ENCODE measurements around the gene ABCB6. TPM values are rescaled to one million over a fixed set of nuclear protein-coding genes. Genes with fewer than 3 reads are reported as not detected.

ABCB6 gene
- total RNA-seq, result 69.9 and 77.9 TPM in 2 replicates

DNA sequence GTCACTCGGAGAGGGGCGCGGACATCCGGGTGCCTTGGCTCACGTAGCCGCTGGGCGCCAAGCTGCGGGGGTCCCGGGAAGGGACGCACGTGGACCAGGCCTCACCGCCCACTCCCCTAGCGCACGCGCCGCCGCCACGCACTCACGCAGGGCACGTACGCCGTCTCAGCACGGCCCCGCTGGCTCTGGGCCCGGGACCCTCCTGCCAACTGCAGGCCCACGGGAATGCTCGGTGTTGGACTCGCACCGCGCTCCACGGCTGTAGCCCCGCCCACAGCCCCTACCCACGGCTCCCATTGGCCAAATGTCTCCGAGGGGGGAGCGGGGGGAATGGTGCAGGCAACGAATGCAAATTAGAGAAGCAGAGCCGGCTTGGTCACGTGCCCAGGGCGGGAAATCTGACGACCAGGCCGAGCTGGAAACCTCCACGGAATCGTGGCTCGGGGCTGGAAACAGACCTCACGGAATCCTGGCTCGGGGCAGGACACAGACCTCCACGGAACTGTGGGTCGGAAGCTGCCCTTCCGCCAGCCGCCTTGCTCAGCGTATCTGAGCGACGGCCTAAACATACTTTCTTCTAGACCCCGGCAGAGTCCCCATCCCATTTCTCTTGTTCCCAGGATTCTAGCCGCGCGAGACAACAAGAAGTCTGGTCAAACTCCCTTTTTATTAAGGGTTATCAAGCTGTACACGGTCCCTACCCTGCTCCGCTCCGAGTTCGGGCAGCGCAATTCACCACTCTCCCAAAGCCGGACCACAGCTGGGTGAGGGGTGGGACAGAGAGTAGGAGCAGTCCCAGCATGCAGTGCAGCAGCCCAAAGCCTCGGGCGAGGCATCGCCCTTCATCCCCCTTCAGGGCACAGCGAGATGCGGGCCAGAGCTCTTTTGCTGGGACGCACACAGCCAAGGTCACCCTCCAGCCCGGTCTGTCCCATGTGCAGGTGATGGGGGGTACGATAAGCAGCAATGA is at the start of gene ABCB6:
TSS of gene ABCB6 (minus strand) at position 227 of the 970 bp plus-strand sequence. CDS start 285 bp downstream, outside the sequence.

DNA sequence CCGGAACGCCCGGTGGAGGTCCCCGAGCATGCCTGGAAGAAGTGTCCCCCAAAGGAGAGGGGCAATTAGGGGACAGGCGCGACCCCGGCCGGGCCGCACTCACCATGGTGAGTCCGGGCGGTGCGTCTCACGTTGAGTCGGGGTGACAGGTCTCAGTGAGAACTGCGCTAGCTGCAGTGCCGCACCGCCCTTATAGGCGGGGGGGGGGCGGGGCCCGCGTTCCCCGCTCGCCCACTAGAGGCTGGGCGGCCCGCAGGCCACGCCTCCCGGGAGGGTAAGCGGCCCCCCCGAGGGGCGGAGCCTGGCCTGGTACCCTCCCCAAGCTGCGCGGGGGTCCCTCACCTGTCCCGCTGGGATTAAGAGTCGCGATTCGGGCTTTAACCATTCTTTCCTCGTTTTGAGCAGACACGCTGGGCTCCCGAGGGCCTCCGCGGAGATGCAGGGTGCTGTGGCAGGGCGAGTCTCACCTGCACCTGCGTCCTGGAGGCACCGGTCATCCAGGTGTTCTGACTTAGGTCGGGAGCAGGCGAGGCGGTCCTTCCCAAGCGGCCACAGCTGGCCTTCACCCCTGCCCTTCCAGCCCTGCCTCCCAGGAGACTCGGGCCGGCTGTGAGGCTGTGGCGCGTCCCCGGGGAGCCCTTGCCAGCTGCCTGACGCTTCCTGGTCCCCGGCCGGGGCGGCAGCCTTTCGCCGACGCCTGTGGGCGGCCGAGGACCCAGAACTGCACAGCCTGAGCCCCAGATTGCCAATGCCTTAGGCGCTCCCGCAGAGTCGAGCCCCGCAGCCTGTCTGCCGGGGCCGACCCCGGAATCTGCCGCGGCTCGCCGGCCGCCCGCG is 35.2 kb upstream of the ABCB6 start, which contains the start of gene TUBA4A:
TSS of gene TUBA4A (minus strand) at position 166 of the 837 bp plus-strand sequence. CDS start at position 106, 60 bp downstream.

DNA sequence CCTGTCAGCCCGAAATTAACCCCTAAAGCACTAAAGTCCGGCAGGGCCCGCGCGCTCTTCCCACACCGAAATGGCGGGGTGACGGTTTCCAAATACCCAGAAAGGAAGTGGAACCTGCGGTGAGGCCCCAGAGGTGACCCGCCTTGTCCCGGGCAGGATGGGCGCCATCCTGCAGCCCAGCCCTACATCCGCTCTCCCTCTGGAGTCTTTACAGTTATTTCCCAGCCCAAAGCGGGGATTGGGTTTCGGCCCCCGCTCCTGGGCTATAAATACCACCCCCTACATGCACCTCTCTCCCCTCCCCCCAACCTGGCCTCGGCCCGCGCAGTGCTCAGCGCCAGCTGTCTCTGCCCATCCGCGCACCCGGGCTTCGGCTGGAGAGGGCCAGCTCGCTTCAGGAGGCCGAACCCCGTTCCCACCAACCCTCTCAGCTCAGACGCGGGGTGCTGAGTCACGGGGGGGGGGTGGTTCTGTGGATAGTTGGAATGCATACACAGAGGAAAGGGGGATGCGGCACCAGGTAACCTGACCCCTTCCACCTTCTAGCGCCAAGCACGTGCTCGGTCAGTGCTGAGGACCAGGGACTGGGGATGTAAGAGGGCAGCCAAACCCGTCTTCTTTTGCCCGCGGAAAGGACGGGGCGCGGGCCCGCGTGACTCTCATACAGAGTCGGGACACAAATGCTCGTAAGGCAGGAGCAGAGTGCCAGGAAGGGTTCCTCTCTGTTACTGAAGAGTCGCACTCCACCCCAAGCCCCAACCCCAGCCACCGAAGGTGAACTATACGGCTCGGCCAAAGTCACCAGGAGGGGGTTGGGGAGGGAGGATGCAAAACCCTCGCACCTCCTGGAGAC is 34.4 kb upstream of the ABCB6 start, which contains the start of gene TUBA4B:
TSS of gene TUBA4B (plus strand) at position 344 of the 853 bp plus-strand sequence. CDS start at position 509, 165 bp downstream.

DNA sequence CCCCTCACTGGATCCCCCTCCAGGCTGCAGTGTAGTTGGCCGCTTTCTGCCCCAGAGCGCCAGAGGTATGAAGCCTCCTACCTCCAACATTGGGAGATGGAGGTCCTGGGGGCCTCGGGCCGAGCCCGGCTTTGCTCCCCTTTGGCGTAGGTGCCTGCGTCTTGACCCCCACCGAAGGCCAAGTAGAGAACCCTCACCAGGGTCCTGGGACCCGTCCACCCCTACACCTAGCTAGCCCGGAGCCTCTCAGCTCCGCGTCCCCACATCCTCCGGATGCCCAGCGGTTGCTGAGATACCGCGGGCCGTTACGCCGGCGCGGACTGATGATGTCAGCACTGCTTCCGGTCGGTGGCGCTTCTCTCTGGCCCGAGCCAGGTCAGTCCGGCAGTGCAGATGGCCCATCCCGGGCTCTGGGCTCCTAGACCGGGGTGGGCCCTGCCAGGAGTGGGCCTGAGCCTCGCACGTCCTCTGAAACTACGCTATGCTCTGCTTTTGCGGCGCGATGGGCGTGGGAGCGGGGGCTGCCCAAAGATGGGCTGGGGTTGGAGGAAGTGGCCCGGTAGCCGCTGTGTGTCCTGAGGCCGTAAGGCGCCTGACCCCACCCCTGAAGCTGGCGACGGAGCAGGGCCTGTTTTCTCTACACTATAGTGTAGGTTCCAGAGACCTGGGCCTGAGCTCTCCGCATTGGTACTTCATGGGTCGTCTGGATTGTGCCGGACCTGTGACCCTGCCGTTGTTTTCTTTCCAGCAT is 26.6 kb upstream of the ABCB6 start, which contains the start of the genes GLB1L and STK16:
TSS of gene GLB1L (minus strand) at position 297 of the 751 bp plus-strand sequence. CDS start 1,871 bp downstream, outside the sequence.
TSS of gene STK16 (plus strand) at position 332 of the 751 bp plus-strand sequence. CDS start 521 bp downstream, outside the sequence.

DNA sequence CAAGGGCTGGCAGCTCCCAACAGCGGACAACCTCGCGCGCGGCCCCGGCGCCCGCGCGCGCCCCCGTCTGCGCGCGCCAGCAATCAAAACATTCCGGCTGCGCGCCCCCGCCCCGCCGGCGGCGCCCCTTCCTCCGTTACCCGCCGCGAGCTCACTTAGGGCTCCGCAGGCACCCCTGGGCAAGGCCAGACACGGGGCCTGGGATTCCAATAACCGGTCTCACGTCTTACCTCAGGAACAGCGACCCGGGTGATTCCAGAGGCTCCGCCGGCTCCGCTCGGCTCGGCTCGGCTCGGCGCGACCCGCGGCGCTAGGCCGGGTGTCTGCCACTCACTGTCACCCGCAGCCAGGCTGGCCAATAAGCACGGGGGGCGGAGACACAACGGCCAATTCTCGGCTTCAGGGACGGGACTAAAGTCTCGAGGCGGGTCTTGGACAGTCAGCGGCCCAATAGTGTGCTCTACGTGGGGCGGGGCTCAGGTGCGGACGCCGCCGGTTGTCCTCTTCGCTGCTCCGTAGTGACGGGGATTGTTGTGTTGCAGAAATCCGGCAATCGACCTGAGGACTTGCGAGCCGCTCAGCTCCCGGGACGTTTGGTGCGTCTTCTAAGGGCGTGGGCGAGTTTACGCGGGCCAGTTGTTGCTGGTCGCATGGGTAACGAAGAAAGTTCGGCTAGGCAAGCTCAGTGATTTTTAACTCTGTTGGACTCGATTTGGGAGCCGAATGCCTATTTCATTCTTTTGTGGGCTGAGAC is 10.7 kb upstream of the ABCB6 start, which contains the start of the genes ANKZF1 and ATG9A:
TSS of gene ANKZF1 (plus strand) at position 502 of the 754 bp plus-strand sequence. CDS start 452 bp downstream, outside the sequence.
TSS of gene ATG9A (minus strand) at position 332 of the 754 bp plus-strand sequence. CDS start 1,612 bp downstream, outside the sequence.

DNA sequence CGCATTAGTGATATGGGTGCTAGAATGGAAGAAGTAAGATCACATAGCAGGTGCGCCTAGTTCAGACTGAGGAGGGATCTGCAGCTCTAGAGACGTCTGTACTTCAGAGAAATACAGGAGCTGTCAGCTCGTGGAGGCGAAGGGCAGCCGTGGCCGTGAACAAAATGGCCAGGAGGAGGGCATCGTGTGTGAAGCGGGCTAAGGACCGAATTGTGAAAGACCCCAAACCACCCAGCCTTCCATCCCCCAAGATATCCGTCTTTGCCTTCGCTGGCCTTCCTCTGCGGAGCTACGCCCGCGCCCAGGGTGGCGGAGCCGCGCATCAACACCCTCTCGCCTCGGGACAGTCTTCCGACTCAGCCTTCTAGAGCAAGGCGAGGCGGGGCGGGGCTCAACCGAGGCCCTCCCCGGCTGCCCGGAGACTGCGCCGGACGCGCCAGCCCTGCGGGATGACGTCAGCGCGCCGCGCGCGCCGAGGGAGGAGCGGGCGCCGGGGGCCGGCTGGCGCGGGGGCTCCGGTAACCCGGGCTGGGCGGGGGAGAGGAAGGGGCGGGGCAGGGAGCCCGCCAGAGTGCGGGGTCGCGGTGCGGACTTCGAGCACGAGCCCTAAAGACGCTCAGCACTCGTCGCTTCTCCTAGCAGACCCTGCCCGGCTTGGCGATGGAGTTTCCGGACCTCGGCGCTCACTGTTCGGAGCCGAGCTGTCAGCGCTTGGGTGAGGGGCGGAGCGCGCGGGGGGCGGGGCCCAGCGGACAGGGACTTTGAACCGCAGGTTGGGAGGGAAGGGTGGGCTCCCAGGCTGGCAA is 12.2 kb downstream of the ABCB6 start, which contains the start of gene ZFAND2B:
TSS of gene ZFAND2B (plus strand) at position 455 of the 806 bp plus-strand sequence. CDS start at position 661, 206 bp downstream.

DNA sequence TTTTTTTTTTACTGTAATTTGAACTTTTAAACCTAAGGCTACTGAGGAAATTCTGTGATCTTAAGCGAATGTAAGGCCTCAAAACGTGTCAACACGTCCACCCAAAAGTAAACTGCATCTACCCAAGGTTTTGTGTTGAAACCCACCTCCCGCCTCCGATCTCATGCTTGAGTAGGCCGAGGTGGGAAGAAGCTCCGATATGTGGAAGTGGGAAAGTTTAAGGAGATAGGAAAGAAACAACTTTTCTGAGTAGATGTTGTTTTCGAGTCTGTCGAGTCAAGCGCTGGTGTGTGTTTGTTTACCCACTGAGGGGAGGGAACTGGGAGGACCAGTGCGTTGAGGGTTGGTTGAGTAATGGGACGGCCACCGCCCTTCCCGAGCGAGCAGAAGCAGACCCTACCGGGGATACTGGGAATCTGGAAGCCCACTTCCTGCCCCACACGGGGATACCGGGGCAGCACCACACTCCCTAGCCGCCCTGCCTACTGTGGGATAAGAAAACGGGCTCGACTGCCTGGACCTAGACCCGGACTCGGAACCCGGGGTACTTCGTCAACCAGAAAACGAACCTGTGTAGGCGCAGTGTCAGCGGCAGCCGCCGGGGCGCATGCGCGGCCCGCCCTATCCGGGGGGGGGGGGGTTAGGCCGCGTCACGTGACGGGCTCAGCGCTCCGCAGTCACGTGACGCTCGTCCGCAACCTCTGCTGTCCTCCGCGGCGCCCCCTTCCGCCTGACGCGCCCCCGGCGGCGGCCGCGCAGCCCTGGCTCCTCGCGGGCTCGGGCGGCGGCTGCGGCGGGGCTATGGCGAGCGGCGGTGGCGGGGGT is 41.0 kb downstream of the ABCB6 start, which contains the start of gene RETREG2:
TSS of gene RETREG2 (plus strand) at position 724 of the 825 bp plus-strand sequence. CDS start at position 802, 78 bp downstream.

DNA sequence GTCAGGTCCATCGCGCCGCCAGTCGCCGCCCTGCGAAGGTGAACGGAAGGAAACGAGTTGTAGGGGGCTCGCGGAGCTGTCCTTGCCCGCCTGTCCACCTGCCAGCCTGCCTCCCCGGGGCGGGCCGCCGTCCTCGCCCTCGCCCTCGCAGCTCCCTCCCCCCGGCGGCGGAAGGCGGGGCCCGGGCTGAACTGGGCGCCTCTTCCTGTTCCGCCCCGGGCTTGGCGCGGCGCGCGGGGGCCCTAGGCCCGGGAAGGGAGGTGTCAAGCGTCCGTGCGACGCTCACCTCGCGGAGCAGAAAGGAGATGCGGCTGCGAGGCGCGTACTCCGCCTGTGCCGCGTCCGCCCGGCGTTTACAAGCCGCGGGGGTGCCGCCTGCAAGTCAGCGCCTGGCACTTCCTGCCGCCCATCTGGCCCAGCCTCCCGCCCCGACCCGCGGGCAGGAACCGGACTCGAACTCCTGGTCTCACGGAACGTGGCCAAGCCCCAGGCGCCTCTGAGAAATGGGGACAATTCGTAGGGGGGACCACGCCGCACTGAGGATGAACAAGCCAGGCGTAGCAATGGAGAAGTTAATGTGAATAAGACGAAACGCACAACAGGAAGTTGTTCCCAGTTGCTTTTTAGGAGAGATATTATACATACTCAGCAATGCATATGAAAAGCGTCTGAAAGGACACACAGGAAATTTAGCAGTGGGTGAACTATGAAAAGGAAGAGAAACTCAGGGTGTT is 41.8 kb downstream of the ABCB6 start, which contains the start of gene CNPPD1:
TSS of gene CNPPD1 (minus strand) at position 108 of the 734 bp plus-strand sequence. CDS start at position 11, 97 bp downstream.

DNA sequence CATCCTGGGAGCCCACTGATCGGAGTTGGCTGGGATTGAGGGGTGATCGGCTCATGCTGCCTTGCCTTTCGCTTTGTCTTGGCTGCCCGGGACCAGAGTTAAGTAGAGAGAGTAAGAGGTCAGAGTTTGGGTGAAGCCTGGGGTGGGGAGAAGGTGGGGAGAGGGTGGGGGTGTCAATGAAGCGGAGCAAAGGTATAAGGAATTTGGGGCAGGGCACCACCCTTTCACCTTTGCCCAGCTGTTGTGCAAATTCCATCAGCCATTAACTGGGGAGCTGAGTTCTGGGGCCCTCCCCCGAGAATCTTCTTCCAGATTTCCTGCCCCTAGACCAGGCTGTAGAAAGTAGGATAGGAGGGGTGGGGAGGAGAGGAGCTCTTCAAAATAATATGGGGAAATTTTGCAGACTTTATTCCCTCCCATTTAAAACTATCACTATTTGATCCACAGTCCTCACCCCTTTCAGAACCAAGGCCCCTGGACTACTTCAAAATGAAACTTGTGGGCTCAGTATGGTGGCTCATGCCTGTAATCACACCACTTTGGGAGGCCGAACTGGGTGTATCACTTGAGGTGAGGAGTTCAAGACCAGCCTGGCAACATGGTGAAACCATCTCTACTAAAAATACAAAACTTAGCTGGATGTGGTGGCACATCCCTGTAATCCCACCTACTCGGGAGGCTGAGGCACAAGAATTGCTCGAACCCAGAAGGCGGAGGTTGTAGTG is 48.7 kb downstream of the ABCB6 start, which contains the start of gene SLC23A3:
TSS of gene SLC23A3 (minus strand) at position 100 of the 725 bp plus-strand sequence. CDS start at position 55, 45 bp downstream.

DNA sequence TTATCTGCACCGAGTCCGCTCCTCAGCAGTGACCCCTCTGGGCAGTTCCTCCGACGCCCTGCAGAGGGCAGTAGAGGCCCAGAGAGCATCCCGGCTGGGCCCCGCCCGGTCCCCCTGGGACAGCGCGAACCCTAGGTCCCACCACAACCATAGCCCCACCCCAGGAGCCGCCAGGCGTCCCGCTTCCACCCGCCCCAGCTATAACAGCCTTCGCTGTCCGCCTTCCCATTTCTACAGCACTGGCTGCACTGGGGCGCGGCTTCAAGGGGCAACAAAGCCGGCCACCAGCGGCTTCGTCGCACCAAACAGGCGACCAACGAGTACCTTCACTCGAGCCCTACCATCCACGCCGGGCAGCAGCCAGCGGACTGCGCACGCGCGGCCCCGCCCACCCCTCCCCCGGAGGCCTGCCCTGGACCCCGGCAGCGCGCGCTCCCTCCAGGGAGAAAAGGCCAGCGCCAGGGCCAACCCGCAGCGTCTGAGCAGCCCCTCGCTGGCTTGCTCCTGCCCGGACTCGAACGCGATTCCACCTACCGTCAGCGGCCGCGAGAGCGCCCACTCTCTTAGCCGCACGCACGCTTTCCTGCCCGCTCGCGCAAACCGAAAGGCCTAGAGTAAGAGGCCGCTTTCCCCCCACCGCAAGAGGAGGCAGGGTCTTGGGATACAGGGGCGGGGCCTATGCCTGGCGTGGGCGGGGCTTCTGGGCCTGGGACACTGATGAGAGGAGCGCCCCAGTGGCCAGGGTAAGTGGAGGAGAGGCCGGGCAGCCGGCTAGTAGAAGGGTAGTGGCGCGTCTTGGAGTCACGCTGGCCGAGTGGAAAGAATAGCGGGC is 58.4 kb downstream of the ABCB6 start, which contains the start of gene NHEJ1:
TSS of gene NHEJ1 (minus strand) at position 630 of the 832 bp plus-strand sequence. CDS start 2,453 bp downstream, outside the sequence.

